ENCODE measurements around the gene ITPRIP.

GRCh38 chr10:104304927-104305326 lies 33.3 kb downstream of the ITPRIP start:
- TF ChIP-seq POLR2AphosphoS5 (IDR thresholded peaks at IDR 0.05; ENCODE audit: low read depth, low read length) (no peak), POLR2A (IDR thresholded peaks at IDR 0.05; ENCODE audit: low read depth, low read length) (no peak)
